NCI-H2029 treated with DMSO at 0.1 percent for 48 hours (cell line): ENCODE measurements around the gene KCNQ1.

Experiments used
- DNase-seq: peaks from one replicate; lab custom pipeline; 2025; lab: John Stamatoyannopoulos, UW

KCNQ1 gene, protein sequence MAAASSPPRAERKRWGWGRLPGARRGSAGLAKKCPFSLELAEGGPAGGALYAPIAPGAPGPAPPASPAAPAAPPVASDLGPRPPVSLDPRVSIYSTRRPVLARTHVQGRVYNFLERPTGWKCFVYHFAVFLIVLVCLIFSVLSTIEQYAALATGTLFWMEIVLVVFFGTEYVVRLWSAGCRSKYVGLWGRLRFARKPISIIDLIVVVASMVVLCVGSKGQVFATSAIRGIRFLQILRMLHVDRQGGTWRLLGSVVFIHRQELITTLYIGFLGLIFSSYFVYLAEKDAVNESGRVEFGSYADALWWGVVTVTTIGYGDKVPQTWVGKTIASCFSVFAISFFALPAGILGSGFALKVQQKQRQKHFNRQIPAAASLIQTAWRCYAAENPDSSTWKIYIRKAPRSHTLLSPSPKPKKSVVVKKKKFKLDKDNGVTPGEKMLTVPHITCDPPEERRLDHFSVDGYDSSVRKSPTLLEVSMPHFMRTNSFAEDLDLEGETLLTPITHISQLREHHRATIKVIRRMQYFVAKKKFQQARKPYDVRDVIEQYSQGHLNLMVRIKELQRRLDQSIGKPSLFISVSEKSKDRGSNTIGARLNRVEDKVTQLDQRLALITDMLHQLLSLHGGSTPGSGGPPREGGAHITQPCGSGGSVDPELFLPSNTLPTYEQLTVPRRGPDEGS

DNA sequence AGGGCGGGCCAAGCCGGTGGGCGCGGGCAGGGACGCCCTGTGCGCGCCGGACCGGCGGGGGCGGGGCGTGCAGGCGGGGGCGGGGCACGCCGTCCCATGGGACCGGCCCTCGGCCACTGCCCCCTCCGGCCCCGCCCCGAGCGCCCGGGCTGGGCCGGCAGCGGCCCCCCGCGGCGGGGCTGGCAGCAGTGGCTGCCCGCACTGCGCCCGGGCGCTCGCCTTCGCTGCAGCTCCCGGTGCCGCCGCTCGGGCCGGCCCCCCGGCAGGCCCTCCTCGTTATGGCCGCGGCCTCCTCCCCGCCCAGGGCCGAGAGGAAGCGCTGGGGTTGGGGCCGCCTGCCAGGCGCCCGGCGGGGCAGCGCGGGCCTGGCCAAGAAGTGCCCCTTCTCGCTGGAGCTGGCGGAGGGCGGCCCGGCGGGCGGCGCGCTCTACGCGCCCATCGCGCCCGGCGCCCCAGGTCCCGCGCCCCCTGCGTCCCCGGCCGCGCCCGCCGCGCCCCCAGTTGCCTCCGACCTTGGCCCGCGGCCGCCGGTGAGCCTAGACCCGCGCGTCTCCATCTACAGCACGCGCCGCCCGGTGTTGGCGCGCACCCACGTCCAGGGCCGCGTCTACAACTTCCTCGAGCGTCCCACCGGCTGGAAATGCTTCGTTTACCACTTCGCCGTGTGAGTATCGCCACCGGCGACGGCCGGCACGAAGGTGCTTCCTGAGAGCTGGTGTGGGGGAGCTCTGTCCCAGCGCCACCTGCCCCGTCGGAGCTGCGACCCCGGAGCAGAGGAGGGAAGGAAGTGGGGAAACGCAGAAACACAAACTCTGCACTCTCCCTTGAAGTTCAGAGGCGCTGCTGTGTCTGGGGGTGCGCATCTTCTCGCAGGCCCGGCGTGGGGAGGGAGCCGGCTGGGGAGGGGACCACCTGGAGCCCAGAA lies at the start of gene KCNQ1:
Gene KCNQ1, plus strand, starts transcription at position 188 of the 925 bp plus-strand sequence. Its CDS starts 91 bp downstream, at position 279.
- DNase-seq = no peak

GRCh38 chr11:2395211-2395730 lies 49.5 kb upstream of the KCNQ1 start:
- no peak for DNase-seq

DNA sequence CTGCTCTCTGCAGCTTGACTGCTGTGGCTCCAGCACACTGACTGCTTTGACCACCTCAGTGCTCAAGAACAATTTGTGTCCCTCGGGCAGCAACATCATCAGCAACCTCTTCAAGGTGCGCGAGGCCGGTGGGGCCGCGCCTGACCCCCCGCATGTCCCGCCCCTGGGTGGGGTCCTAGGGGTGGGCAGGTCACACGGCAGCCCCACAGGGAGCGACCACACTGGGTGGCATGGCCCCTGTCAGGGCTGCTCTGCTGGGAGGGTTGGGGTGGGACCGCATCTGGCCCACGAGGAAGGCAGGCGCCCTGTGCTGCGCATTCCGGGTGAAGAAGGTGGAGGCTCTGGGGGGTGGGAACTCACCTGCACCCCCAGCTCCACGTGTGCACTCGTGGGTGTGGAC lies 49.0 kb upstream of the KCNQ1 start:
- no peak for DNase-seq

GRCh38 chr11:2396471-2396870 lies 48.3 kb upstream of the KCNQ1 start:
- no peak for DNase-seq

GRCh38 chr11:2397005-2397404 lies 47.8 kb upstream of the KCNQ1 start:
- DNase-seq = no peak

DNA sequence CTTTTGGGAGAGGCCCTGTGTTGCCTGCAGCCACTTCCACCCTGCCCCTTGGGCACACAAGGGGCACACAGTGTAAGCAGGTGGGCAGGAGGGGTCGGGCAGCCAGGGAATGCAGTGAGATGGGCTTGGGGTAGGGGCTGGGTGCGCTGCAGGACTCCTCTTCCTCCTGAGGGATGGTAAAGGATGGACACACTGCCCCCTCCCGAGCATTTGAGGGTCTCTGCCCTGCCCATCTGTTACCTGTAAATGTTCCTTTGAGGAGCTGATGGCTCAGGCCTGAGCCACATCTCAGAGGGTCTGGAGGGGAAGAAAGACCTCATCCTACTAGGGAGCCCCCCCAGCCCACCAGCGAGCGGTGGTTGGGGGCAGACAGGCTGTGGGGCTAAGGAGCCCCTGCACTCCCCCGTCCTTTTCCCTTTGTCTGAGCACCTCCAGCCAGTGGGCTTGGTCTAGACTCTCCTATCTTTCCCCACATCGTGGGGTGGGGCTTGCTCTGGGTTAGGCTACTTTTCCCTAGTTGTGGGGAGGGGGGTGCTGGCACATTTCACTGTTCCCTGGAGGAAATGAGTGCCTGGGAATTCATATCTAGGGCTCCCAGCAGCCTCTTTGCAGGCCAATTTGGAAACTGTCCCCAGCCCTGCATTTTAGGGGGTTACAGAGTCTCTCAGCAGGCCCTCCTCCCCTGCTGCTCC lies 46.0 kb upstream of the KCNQ1 start:
- DNase-seq = no peak

- no peak for DNase-seq
Observed at GRCh38 chr11:2399488-2400068, 45.2 kb upstream of the KCNQ1 start.

GRCh38 chr11:2400069-2400761 lies 44.6 kb upstream of the KCNQ1 start, which contains the start of gene TSSC4:
TSS of gene TSSC4 (plus strand) at chr11:2400750. CDS start at chr11:2402634, 1,884 bp downstream.
- peak; percentile 98 for DNase-seq

GRCh38 chr11:2400762-2401435 lies 43.9 kb upstream of the KCNQ1 start:
- no peak for DNase-seq

- no peak for DNase-seq
Observed at GRCh38 chr11:2401436-2401984, 43.3 kb upstream of the KCNQ1 start.

DNA sequence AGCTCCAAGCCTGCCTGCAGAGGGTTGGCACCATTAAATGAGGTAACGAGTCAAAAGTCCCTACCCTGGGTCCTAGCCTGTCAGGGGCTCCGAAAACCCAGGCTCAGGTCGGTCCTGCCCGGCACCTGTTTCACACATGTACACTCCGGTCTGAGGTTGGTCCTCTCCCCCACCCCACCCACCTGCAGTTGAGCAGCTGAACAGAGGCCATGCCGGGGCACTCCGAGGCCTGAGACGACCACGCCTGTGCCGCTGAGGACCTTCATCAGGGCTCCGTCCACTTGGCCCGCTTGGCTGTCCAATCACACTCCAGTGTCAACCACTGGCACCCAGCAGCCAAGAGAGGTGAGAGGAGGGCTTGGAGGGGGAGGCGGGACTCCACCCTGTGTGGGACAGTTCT lies 42.7 kb upstream of the KCNQ1 start:
- DNase-seq = no peak

DNA sequence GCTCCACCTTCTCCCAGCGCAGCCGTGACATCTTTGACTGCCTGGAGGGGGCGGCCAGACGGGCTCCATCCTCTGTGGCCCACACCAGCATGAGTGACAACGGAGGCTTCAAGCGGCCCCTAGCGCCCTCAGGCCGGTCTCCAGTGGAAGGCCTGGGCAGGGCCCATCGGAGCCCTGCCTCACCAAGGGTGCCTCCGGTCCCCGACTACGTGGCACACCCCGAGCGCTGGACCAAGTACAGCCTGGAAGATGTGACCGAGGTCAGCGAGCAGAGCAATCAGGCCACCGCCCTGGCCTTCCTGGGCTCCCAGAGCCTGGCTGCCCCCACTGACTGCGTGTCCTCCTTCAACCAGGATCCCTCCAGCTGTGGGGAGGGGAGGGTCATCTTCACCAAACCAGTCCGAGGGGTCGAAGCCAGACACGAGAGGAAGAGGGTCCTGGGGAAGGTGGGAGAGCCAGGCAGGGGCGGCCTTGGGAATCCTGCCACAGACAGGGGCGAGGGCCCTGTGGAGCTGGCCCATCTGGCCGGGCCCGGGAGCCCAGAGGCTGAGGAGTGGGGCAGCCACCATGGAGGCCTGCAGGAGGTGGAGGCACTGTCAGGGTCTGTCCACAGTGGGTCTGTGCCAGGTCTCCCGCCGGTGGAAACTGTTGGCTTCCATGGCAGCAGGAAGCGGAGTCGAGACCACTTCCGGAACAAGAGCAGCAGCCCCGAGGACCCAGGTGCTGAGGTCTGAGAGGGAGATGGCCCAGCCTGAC lies 41.7 kb upstream of the KCNQ1 start:
- DNase-seq = no peak

DNA sequence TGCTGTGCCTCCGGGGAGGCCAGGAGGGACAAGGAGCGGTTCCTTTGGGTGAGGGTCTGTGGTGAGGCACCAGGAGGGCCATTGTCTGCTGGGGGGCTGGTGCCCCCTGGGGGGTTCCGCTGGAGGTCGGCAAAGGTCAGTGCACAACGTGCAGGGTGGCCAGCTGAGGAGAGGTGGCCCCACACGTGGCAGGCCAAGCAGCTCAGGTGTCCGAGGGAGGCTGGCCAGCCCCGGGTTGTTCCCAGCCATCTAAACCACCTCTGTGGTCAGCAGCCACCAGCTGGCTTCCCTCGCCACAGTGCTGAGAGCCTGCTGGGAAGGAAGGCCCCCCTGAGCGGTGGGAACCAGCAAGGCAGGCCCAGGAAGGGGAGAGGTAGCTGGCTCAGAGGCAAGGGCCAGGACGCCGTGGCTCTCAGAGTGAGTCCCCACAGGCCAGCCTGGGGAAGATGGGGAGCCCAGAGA lies 40.0 kb upstream of the KCNQ1 start:
- no peak for DNase-seq

GRCh38 chr11:2406451-2406850 lies 38.4 kb upstream of the KCNQ1 start:
- DNase-seq = no peak

DNA sequence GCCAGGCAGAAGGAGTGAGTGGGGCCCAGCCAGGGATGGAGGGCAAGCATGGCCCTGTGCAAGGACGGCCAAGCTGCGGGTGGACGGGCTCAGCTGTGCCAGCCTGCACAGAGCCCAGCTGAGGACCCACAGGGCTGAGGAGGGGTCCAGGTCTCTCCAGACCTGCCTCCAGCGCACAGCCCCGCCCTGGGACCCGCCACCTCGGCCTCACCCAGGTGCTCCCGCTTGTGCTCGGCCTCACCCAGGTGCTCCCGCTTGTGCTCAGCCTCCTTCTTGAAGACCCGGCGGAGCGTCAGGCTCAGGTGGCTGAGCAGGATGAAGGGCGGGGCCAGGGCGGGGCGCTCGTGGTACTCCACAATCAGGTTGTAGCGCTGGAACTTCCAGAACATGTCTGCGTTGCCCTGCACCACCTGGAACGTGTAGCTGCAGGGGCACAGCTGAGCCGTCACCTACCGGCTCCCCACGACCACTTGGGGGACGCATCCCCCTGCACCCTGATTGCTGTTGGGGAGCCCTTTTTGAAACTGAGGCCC lies 37.9 kb upstream of the KCNQ1 start:
- DNase-seq = no peak

- no peak for DNase-seq
Observed at GRCh38 chr11:2408671-2409070, 36.1 kb upstream of the KCNQ1 start.

DNA sequence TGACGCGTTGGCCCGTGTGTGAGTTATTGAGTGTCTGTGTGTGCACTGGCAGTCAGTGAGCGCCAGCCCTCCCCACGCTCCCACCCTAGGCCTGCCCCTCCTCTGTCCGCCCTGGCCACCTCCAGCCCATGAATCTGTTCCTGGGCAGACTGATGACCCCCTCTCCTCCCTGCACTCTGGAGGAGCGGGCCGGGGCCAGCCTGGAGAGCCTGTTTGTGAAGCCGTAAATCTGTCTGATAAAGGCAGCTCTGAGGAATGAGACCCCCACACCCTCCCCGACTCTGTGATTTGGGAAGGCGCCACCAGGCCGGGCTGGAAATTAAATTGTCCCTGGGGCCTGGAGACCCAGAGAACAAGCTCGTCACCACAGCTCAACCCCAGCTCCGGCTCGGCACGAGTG lies 35.7 kb upstream of the KCNQ1 start:
- no peak for DNase-seq
